Trophoblast cell (in vitro differentiated cells and primary cell): Measurements from ENCODE around the gene SPINK4.
A peak's percentile ranks its signal among the peaks of the same experiment; 100 is the strongest.

Experiments
- DNase-seq, 2 donors: peaks; one replicate each; pipeline ENCODE4 v3.0.0-alpha.2; 2016
- H2AFZ ChIP-seq: 2 replicates; pipeline ENCODE4 v1.6.1; 2013; ENCODE audit warnings: low read length, moderate library complexity, mild to moderate bottlenecking; ENCODE audit not compliant: insufficient read depth, poor library complexity
- H2AK5ac ChIP-seq: 2 replicates; pipeline ENCODE4 v1.6.1; 2013; ENCODE audit warnings: mild to moderate bottlenecking, low read length
- H2BK120ac ChIP-seq: 2 replicates; pipeline ENCODE4 v1.6.1; 2013; ENCODE audit warnings: low read length, mild to moderate bottlenecking, moderate library complexity; ENCODE audit not compliant: insufficient read depth, poor library complexity
- H2BK12ac ChIP-seq: 2 replicates; pipeline ENCODE4 v1.6.1; 2013; ENCODE audit warnings: mild to moderate bottlenecking, low read length, moderate library complexity
- H2BK5ac ChIP-seq: 2 replicates; pipeline ENCODE4 v1.6.1; 2013; ENCODE audit warnings: low read length, low read depth, moderate library complexity, mild to moderate bottlenecking; ENCODE audit not compliant: poor library complexity
- H3K14ac ChIP-seq: 2 replicates; pipeline ENCODE4 v1.6.1; 2013; ENCODE audit warnings: mild to moderate bottlenecking, low read length
- H3K18ac ChIP-seq: 2 replicates; pipeline ENCODE4 v1.6.1; 2013; ENCODE audit warnings: mild to moderate bottlenecking, low read length
- H3K23ac ChIP-seq: 2 replicates; pipeline ENCODE4 v1.6.1; 2013; ENCODE audit warnings: low read length
- H3K27ac ChIP-seq: 2 replicates; pipeline ENCODE4 v1.5.1; 2013; ENCODE audit warnings: low read depth, mild to moderate bottlenecking, inconsistent platforms, low read length, moderate library complexity
- H3K27me3 ChIP-seq: 2 replicates; pipeline ENCODE4 v1.6.1; 2013; ENCODE audit warnings: inconsistent platforms, mild to moderate bottlenecking, low read length, moderate library complexity; ENCODE audit not compliant: insufficient read depth
- H3K36me3 ChIP-seq, 2 experiments: 1 replicate in 1 of 2; 2 replicates in 1 of 2; pipeline ENCODE4 v1.6.1; 2013; ENCODE audit warnings: low read length in 2 of 2, mild to moderate bottlenecking in 2 of 2, moderate library complexity in 1 of 2; ENCODE audit not compliant: insufficient read depth in 2 of 2, control insufficient read depth in 1 of 2
- H3K4ac ChIP-seq: 2 replicates; pipeline ENCODE4 v1.6.1; 2013; ENCODE audit warnings: low read depth, mild to moderate bottlenecking, low read length, moderate library complexity
- H3K4me1 ChIP-seq, 2 experiments: 1 replicate in 1 of 2; 2 replicates in 1 of 2; pipeline ENCODE4 v1.6.1; 2013; ENCODE audit warnings: low read length in 2 of 2, mild to moderate bottlenecking in 2 of 2, moderate library complexity in 1 of 2; ENCODE audit not compliant: insufficient read depth in 2 of 2, control insufficient read depth in 1 of 2
- H3K4me2 ChIP-seq: 2 replicates; pipeline ENCODE4 v1.6.1; 2013; ENCODE audit warnings: inconsistent platforms, mild to moderate bottlenecking, low read length, moderate library complexity
- H3K4me3 ChIP-seq: 2 replicates; pipeline ENCODE4 v1.5.1; 2013; ENCODE audit warnings: mild to moderate bottlenecking, low read depth, low read length, inconsistent platforms
- H3K79me1 ChIP-seq: one replicate; pipeline ENCODE4 v1.6.1; 2013; ENCODE audit warnings: low read length
- H3K79me2 ChIP-seq: 2 replicates; pipeline ENCODE4 v1.6.1; 2013; ENCODE audit warnings: low read length, mild to moderate bottlenecking; ENCODE audit not compliant: control insufficient read depth, insufficient read depth, poor library complexity
- H3K9ac ChIP-seq: 2 replicates; pipeline ENCODE4 v1.6.1; 2013; ENCODE audit warnings: mild to moderate bottlenecking, low read length
- H3K9me3 ChIP-seq: 2 replicates; pipeline ENCODE4 v1.6.1; 2013; ENCODE audit warnings: low read depth, mild to moderate bottlenecking, control low read depth, inconsistent platforms, low read length; ENCODE audit not compliant: insufficient read depth
- H4K12ac ChIP-seq: 2 replicates; pipeline ENCODE4 v1.6.1; 2013; ENCODE audit warnings: low read depth, mild to moderate bottlenecking, low read length, moderate library complexity
- H4K8ac ChIP-seq: 2 replicates; pipeline ENCODE4 v1.6.1; 2013; ENCODE audit warnings: low read depth, mild to moderate bottlenecking, low read length, moderate library complexity
- H4K91ac ChIP-seq: one replicate; pipeline ENCODE4 v1.6.1; 2013; ENCODE audit warnings: low read depth, mild to moderate bottlenecking, low read length, moderate library complexity
- WGBS: extraction: QIAGEN DNeasy Blood & Tissue Kit; methylation state at CpG from one replicate; pipeline ENCODE4 v1.1.7; 2013; ENCODE audit warnings: missing lambda C conversion rate; ENCODE audit not compliant: insufficient read length, insufficient coverage; ENCODE audit errors: extremely low coverage; 5-methylcytosine and 5-hydroxymethylcytosine counted together

Gene SPINK4

GRCh38 chr9:33230756-33231622 lies 9.0 kb upstream of the SPINK4 start:
- Histone ChIP-seq H2BK5ac (no peak overlapping the region), H2BK12ac (no peak overlapping the region), H4K8ac (no peak overlapping the region), H4K91ac (no peak overlapping the region), H3K23ac (no peak overlapping the region), H3K4me1 (peaks cover 4 to 10% of the 10 kb centered on the region in 2 experiments), H3K27ac (no peak overlapping the region), H2AFZ (no peak overlapping the region), H3K27me3 (no peaks in the 10 kb centered on the region), H3K9ac (no peak overlapping the region), H3K4ac (no peak overlapping the region), H3K9me3 (no peaks in the 10 kb centered on the region), H3K79me1 (no peaks in the 10 kb centered on the region), H2AK5ac (no peak overlapping the region), H3K18ac (no peak overlapping the region), H3K4me3 (no peak overlapping the region), H4K12ac (no peak overlapping the region), H2BK120ac (no peak overlapping the region), H3K14ac (no peak overlapping the region), H3K36me3 (no peaks in the 10 kb centered on the region), H3K4me2 (no peak overlapping the region), H3K79me2 (no peaks in the 10 kb centered on the region)
- peak; percentile 82 to 89 for DNase-seq
- no CpG with 5 or more reads among the region's 13 CpGs for WGBS

DNA sequence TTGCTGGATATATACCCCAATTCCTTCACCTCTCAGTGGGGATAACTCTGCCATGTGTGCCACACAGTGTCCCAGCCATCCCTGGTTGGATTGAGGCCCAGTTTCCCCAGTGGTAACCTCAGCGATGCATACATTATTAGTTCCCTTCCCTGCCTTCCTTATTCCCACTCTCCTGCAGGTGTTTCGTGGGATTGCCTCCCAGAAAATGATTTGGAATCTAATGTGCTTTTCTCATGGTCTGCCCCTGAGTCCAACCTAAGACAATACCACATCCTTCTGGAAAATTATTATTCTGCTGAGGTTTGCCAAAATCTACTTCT lies 8.4 kb upstream of the SPINK4 start:
- Histone ChIP-seq H3K4me2 (no peak overlapping the region), H3K4ac (no peak overlapping the region), H3K79me2 (no peaks in the 10 kb centered on the region), H4K12ac (no peak overlapping the region), H3K79me1 (no peaks in the 10 kb centered on the region), H2AK5ac (no peak overlapping the region), H2AFZ (no peak overlapping the region), H3K18ac (no peak overlapping the region), H3K23ac (no peak overlapping the region), H3K14ac (no peak overlapping the region), H3K36me3 (no peaks in the 10 kb centered on the region), H4K8ac (no peak overlapping the region), H3K4me3 (no peak overlapping the region), H4K91ac (no peak overlapping the region), H3K27ac (no peak overlapping the region), H3K4me1 (peaks cover 4 to 10% of the 10 kb centered on the region in 2 experiments), H3K27me3 (no peaks in the 10 kb centered on the region), H2BK120ac (no peak overlapping the region), H3K9ac (no peak overlapping the region), H3K9me3 (no peaks in the 10 kb centered on the region), H2BK12ac (no peak overlapping the region), H2BK5ac (no peak overlapping the region)
- WGBS = no CpG with 5 or more reads among the region's 2 CpGs
- no peak for DNase-seq

- Histone ChIP-seq H2AK5ac (no peak overlapping the region), H2BK12ac (no peak overlapping the region), H3K18ac (no peak overlapping the region), H3K27ac (no peak overlapping the region), H2BK120ac (no peak overlapping the region), H3K9me3 (no peaks in the 10 kb centered on the region), H3K27me3 (no peaks in the 10 kb centered on the region), H3K79me2 (no peaks in the 10 kb centered on the region), H3K14ac (no peak overlapping the region), H3K4ac (no peak overlapping the region), H2BK5ac (no peak overlapping the region), H3K36me3 (no peaks in the 10 kb centered on the region), H3K9ac (no peak overlapping the region), H3K79me1 (no peaks in the 10 kb centered on the region), H3K23ac (no peak overlapping the region), H4K8ac (no peak overlapping the region), H2AFZ (no peak overlapping the region), H4K91ac (no peak overlapping the region), H3K4me1 (peaks cover 4 to 10% of the 10 kb centered on the region in 2 experiments), H3K4me3 (no peak overlapping the region), H4K12ac (no peak overlapping the region), H3K4me2 (no peak overlapping the region)
- DNase-seq = no peak
- no CpG with 5 or more reads among the region's 6 CpGs for WGBS
These were observed 7.2 kb upstream of the SPINK4 start for GRCh38 chr9:33232815-33233214.

DNA sequence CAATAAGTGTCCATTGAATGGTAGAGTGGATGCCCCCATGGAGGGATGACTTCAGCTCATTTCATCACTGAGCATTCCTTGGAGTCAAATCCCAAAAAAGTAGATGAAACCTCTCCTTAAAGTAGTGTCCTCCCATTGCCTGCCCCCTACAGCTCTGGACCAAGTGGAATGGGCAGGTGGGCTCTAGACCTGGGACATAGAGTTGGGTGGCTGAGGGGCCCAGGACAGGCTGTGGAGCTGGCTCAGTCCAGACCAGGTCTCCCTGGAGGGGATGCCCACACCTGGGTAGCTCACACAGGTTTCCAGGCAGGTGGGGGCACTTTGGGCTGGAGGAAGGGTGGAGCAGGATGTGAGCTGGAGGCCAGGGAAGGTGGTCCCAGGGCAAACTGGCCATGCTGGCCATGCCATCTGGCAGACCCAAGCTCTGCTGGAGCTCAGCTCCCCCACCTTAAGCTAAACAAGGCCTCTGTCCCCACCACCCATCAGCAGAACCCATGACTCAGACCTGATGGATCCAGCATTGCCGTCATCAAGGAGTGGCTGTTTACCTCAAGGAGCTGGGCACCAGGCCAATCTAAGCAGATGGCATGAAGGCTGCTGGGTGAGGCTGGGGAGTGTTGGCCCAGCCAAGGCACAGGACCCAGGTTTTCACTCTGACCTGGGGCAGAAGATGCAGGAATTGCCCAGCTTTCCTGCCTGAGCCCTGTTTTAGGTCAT lies 6.2 kb upstream of the SPINK4 start:
- H4K12ac ChIP-seq = no peak overlapping the region
- H3K4me1 ChIP-seq = peaks cover 4 to 10% of the 10 kb centered on the region in 2 experiments
- H3K23ac ChIP-seq = no peak overlapping the region
- H3K36me3 ChIP-seq = no peaks in the 10 kb centered on the region
- H3K79me2 ChIP-seq = no peaks in the 10 kb centered on the region
- no peak overlapping the region for H3K18ac ChIP-seq
- H3K27ac ChIP-seq = no peak overlapping the region
- H2BK12ac ChIP-seq = no peak overlapping the region
- no peak overlapping the region for H2AK5ac ChIP-seq
- H2BK120ac ChIP-seq = no peak overlapping the region
- H3K9ac ChIP-seq = no peak overlapping the region
- H3K27me3 ChIP-seq = no peaks in the 10 kb centered on the region
- no peak overlapping the region for H2BK5ac ChIP-seq
- H3K14ac ChIP-seq = no peak overlapping the region
- no peaks in the 10 kb centered on the region for H3K9me3 ChIP-seq
- H4K91ac ChIP-seq = no peak overlapping the region
- no CpG with 5 or more reads among the region's 1 CpG for WGBS
- no peak overlapping the region for H3K4me3 ChIP-seq
- H3K79me1 ChIP-seq = no peaks in the 10 kb centered on the region
- H3K4me2 ChIP-seq = no peak overlapping the region
- no peak for DNase-seq
- H3K4ac ChIP-seq = no peak overlapping the region
- no peak overlapping the region for H2AFZ ChIP-seq
- no peak overlapping the region for H4K8ac ChIP-seq
